Measurements from ENCODE around the gene MYBPH. TPM values are rescaled to one million over a fixed set of nuclear protein-coding genes. Genes with fewer than 3 reads are reported as not detected.

MYBPH gene
- total RNA-seq, 2 donors from 2014 or later, result not detected

GRCh38 chr1:203186446-203187303, 11.0 kb upstream of the MYBPH start, which contains the start of gene CHI3L1:
Gene CHI3L1 (minus strand): TSS chr1:203186704. CDS start chr1:203186623, 81 bp downstream.
- intact Hi-C loops (cut with DNase I), result no loop called here
- peaks cover 14% of the 10 kb centered on the region for H3K4me1 ChIP-seq

GRCh38 chr1:203186091-203186445, 10.4 kb upstream of the MYBPH start:
- H3K27ac ChIP-seq, result peak overlapping the region in 3 of 4 donors; percentile 51 to 72 (median 54)
- 78 to 81% methylated on average over 5 of the region's 5 CpGs for WGBS, 2 donors

More at GRCh38 chr1:203186446-203187303, 11.0 kb upstream of the MYBPH start, which contains the start of gene CHI3L1:
- Histone ChIP-seq H3K36me3 (replicated peaks in 1 of 2; ENCODE audit: insufficient read depth in 1 of 2, low read depth in 2 of 2) (no peaks in the 10 kb centered on the region), H3K4me3 (no peak within 1 kb of the TSS), H3K9me3 (no peaks in the 10 kb centered on the region), H3K27me3 (no peaks in the 10 kb centered on the region), H3K27ac (peak within 1 kb of the TSS in 3 of 4 donors; percentile 51 to 72 (median 54))
- ATAC-seq, result peak; percentile 71
- TF ChIP-seq CTCF (IDR thresholded peaks at IDR 0.05) (no peak), POLR2A (IDR thresholded peaks at IDR 0.05) (no peak)
- WGBS, 2 donors, result 25 to 30% methylated on average over 14 of the region's 14 CpGs
- peak in 3 of 4 donors; percentile 46 to 48 (median 48) for DNase-seq

GRCh38 chr1:203185585-203185984, 10.0 kb upstream of the MYBPH start:
- TF ChIP-seq CTCF (IDR thresholded peaks at IDR 0.05), result no peak
- TF ChIP-seq POLR2A (IDR thresholded peaks at IDR 0.05), result no peak
- no peaks in the 10 kb centered on the region for H3K27me3 ChIP-seq
- H3K4me1 ChIP-seq, result peaks cover 14% of the 10 kb centered on the region
- H3K36me3 ChIP-seq (replicated peaks in 1 of 2; ENCODE audit: insufficient read depth in 1 of 2, low read depth in 2 of 2), result no peaks in the 10 kb centered on the region
- intact Hi-C loops (cut with DNase I), result no loop called here
- 81 to 82% methylated on average over 4 of the region's 4 CpGs for WGBS, 2 donors
- no peak for ATAC-seq
- H3K27ac ChIP-seq, result peak overlapping the region in 1 of 4 donors; percentile 54
- DNase-seq, result peak in 1 of 4 donors; percentile 5
- H3K9me3 ChIP-seq, result no peaks in the 10 kb centered on the region
- no peak overlapping the region for H3K4me3 ChIP-seq

More at GRCh38 chr1:203186091-203186445, 10.4 kb upstream of the MYBPH start:
- no peak overlapping the region for H3K4me3 ChIP-seq
- TF ChIP-seq CTCF (IDR thresholded peaks at IDR 0.05), result no peak
- no peak for TF ChIP-seq POLR2A (IDR thresholded peaks at IDR 0.05)
- H3K9me3 ChIP-seq, result no peaks in the 10 kb centered on the region
- no peaks in the 10 kb centered on the region for H3K36me3 ChIP-seq (replicated peaks in 1 of 2; ENCODE audit: insufficient read depth in 1 of 2, low read depth in 2 of 2)
- no peak for DNase-seq
- no peaks in the 10 kb centered on the region for H3K27me3 ChIP-seq
- ATAC-seq, result no peak
- intact Hi-C loops (cut with DNase I), result no loop called here
- H3K4me1 ChIP-seq, result peaks cover 14% of the 10 kb centered on the region

GRCh38 chr1:203185061-203185461, 9.4 kb upstream of the MYBPH start:
- Histone ChIP-seq H3K4me3 (no peak overlapping the region), H3K9me3 (no peaks in the 10 kb centered on the region), H3K27ac (no peak overlapping the region), H3K4me1 (peaks cover 14% of the 10 kb centered on the region), H3K27me3 (no peaks in the 10 kb centered on the region), H3K36me3 (replicated peaks in 1 of 2; ENCODE audit: insufficient read depth in 1 of 2, low read depth in 2 of 2) (no peaks in the 10 kb centered on the region)
- no peak for ATAC-seq
- intact Hi-C loops (cut with DNase I), result no loop called here
- DNase-seq, result peak in 1 of 4 donors; percentile 7
- 76 to 78% methylated on average over 10 of the region's 10 CpGs for WGBS, 2 donors
- TF ChIP-seq CTCF (IDR thresholded peaks at IDR 0.05) (no peak), POLR2A (IDR thresholded peaks at IDR 0.05) (no peak)
